B cell (primary cell): ENCODE results near the gene SLC2A6. TPM values are rescaled to one million over a fixed set of nuclear protein-coding genes. Genes with fewer than 3 reads are reported as not detected.

ENCODE experiments used
- ATAC-seq: fragments of 200-7000 bp; cut with Tn5 transposase; one replicate; pipeline ENCODE4 v1.10.0; 2021; ENCODE audit warnings: low read depth, mild to moderate bottlenecking, moderate number of reproducible peaks, moderate library complexity
- CTCF ChIA-PET: fragments of 350-600 bp; sonication (Branson Sonifier 250); formaldehyde crosslinking; loops from one replicate; lab custom pipeline; 2021; ENCODE audit warnings: antibody characterized with exemption, inconsistent platforms; lab: Charles Lee
- POLR2A ChIA-PET: fragments of 350-600 bp; sonication (Branson Sonifier 250); formaldehyde crosslinking; loops from one replicate; lab custom pipeline; 2021; ENCODE audit warnings: antibody characterized with exemption; lab: Charles Lee
- DNase-seq: peaks from one replicate; pipeline ENCODE4 v3.0.0; 2013
- H2AFZ ChIP-seq: 2 replicates; pipeline ENCODE4 v1.6.1; 2012; ENCODE audit warnings: mild to moderate bottlenecking, low read depth, low read length; ENCODE audit not compliant: insufficient read depth, poor library complexity, severe bottlenecking
- H3K27ac ChIP-seq, 2 donors: 1 replicate in 1 of 2; 2 replicates in 1 of 2; pipeline ENCODE4 v1.5.1; 2012 to 2013; ENCODE audit warnings: low read length in 2 of 2, mild to moderate bottlenecking in 2 of 2, moderate library complexity in 1 of 2
- H3K27me3 ChIP-seq, 4 experiments: fragments of 200-600 bp in 1 of 4; sonication (generic) in 1 of 4; replicated peaks in 1 of 4; 1 replicate in 2 of 4; 2 replicates in 2 of 4; pipeline versions ENCODE4 v1.6.1 to v1.7.0; 2013 to 2016; ENCODE audit warnings: low read length in 3 of 4, mild to moderate bottlenecking in 2 of 4, mixed read lengths in 1 of 4, moderate library complexity in 1 of 4; ENCODE audit not compliant: insufficient read depth in 4 of 4, control insufficient read depth in 3 of 4; ENCODE audit errors: control extremely low read depth in 1 of 4
- H3K36me3 ChIP-seq, 2 experiments: replicated peaks in 1 of 2; 1 replicate in 1 of 2; 2 replicates in 1 of 2; pipeline versions ENCODE4 v1.6.1 to v1.7.1; 2013; ENCODE audit warnings: low read length in 1 of 2; ENCODE audit not compliant: insufficient read depth in 2 of 2, control insufficient read depth in 1 of 2; ENCODE audit errors: control extremely low read depth in 1 of 2, extremely low read depth in 1 of 2
- H3K4me1 ChIP-seq, 2 donors: fragments of 200-600 bp in 1 of 2; sonication (generic) in 1 of 2; 1 replicate in 1 of 2; 2 replicates in 1 of 2; pipeline versions ENCODE4 v1.5.1 to v1.6.1; 2013 to 2017; ENCODE audit warnings: low read length in 2 of 2; ENCODE audit not compliant: control insufficient read depth in 2 of 2, insufficient read depth in 2 of 2
- H3K4me2 ChIP-seq: replicated peaks from 2 replicates; pipeline ENCODE3; 2012; ENCODE audit warnings: mild to moderate bottlenecking, low read depth, low read length; ENCODE audit not compliant: poor library complexity, severe bottlenecking
- H3K4me3 ChIP-seq, 5 experiments: fragments of 200-600 bp in 1 of 5; sonication (generic) in 1 of 5; 1 replicate in 3 of 5; 2 replicates in 2 of 5; pipeline versions ENCODE4 v1.5.1 to v1.7.0; 2011 to 2016; ENCODE audit warnings: low read length in 4 of 5, mild to moderate bottlenecking in 4 of 5, low read depth in 2 of 5, control low read depth in 1 of 5, moderate library complexity in 1 of 5; ENCODE audit not compliant: insufficient read depth in 1 of 5; ENCODE audit errors: control extremely low read depth in 1 of 5, extremely low read depth in 1 of 5
- H3K79me2 ChIP-seq: fragments of 200-600 bp; sonication (generic); one replicate; pipeline ENCODE4 v1.6.0; 2016; ENCODE audit warnings: low read length; ENCODE audit not compliant: control insufficient read depth, insufficient read depth
- H3K9ac ChIP-seq: fragments of 200-600 bp; sonication (generic); 2 replicates; pipeline ENCODE4 v1.6.1; 2017; ENCODE audit warnings: mild to moderate bottlenecking, low read length, moderate library complexity
- H3K9me3 ChIP-seq, 3 donors: one replicate each; pipeline versions ENCODE4 v1.6.1 to v1.7.1; 2013; ENCODE audit warnings: low read length in 2 of 3; ENCODE audit not compliant: control insufficient read depth in 2 of 3, insufficient read depth in 1 of 3; ENCODE audit errors: control extremely low read depth in 1 of 3
- H4K20me1 ChIP-seq: 2 replicates; pipeline ENCODE4 v1.6.0; 2012; ENCODE audit warnings: mild to moderate bottlenecking, low read length; ENCODE audit not compliant: insufficient read depth, control insufficient read depth, poor library complexity, severe bottlenecking
- H3K27ac Mint-ChIP-seq: one replicate; pipeline ENCODE4 v1.8.0; 2021; ENCODE audit warnings: mixed read lengths
- H3K27me3 Mint-ChIP-seq: one replicate; pipeline ENCODE4 v1.8.0; 2021; ENCODE audit warnings: mixed read lengths
- H3K4me1 Mint-ChIP-seq: one replicate; pipeline ENCODE4 v1.8.0; 2021; ENCODE audit warnings: mixed read lengths
- H3K4me3 Mint-ChIP-seq: one replicate; pipeline ENCODE4 v1.8.0; 2021; ENCODE audit warnings: mixed read lengths
- H3K9me3 Mint-ChIP-seq: one replicate; pipeline ENCODE4 v1.8.0; 2022; ENCODE audit warnings: mixed read lengths; ENCODE audit not compliant: insufficient read depth
- EZH2 ChIP-seq: IDR thresholded peaks from 2 replicates; pipeline ENCODE4 v1.6.1; 2012; ENCODE audit warnings: borderline replicate concordance, low read depth, mild to moderate bottlenecking, moderate library complexity, low read length; ENCODE audit not compliant: insufficient read depth, poor library complexity, severe bottlenecking
- WGBS: methylation state at CpG from one replicate; pipeline ENCODE4 v1.1.5; 2013; ENCODE audit warnings: missing lambda C conversion rate; ENCODE audit not compliant: insufficient coverage; 5-methylcytosine and 5-hydroxymethylcytosine counted together
- intact Hi-C: fragments of 100-400 bp; cut with micrococcal nuclease; formaldehyde crosslinking; loops from one replicate; pipeline ENCODE4 v1.10.0; 2022
- polyA plus RNA-seq: library from polyadenylated mRNA; depleted of rRNA; stranded (reverse); fragments of >200 nt; gene quantifications from 2 replicates; pipeline ENCODE4 v1.2.3, GENCODE V29; 2012
- total RNA-seq, 2 donors: library from RNA; stranded (reverse); fragments of 120-200 nt in 1 of 2; gene quantifications; 1 replicate in 1 of 2; 2 replicates in 1 of 2; pipeline versions ENCODE4 v1.2.3 to v1.2.4, GENCODE V29; 2013 to 2022
- TF ChIP-seq, protein P1 (sequence below): fragments of 200-600 bp; IDR thresholded peaks from one replicate; pipeline ENCODE4 v1.8.0; 2022; ENCODE audit warnings: antibody characterized with exemption, mild to moderate bottlenecking

SLC2A6 gene
- total and polyA plus RNA-seq, 2 donors (not counting 1 experiment from before 2014, with no cell fraction given) = 51.8 to 108 TPM

DNA sequence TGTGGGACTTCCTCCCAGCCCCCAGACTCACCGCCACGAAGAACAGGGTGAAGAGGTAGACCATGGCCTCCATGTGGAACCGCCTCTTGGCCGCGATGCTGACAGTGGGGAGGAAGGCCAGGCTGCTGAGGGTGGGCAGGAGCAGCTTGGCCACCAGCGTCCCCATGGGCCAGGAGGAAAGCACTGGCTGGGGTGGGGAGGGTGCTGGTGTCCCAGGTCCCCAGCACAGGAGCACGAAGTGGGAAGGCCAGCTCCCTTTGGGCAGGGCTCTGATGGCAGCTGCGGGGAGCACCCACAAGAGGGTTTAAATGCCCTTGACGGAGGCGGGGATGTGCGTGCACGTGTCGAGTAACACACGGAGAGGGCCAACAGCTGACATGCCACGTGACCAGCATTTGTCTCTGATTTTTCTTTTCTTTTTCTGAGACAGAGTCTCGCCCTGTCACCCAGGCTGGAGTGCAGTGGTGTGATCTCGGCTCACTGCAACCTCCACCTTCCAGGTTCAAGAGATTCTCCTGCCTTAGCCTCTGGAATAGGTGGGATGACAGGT is 45.9 kb upstream of the SLC2A6 start, which contains the start of gene MYMK:
Gene MYMK, minus strand, starts transcription at position 281 of the 550 bp plus-strand sequence. Its CDS starts 115 bp downstream, at position 166.
- Histone ChIP-seq H3K36me3 (no peaks in the 10 kb centered on the region), H3K27ac (no peak within 1 kb of the TSS), H3K4me3 (no peak within 1 kb of the TSS), H4K20me1 (no peaks in the 10 kb centered on the region), H3K79me2 (no peaks in the 10 kb centered on the region), H3K9ac (no peak within 1 kb of the TSS), H3K27me3 (peaks cover 0 to 16% (median 0%) of the 10 kb centered on the region in 4 experiments), H3K4me2 (no peak within 1 kb of the TSS), H3K4me1 (no peaks in the 10 kb centered on the region), H2AFZ (no peak within 1 kb of the TSS), H3K9me3 (no peaks in the 10 kb centered on the region)
- Mint-ChIP-seq H3K9me3 (no peaks in the 10 kb centered on the region), H3K27ac (no peak within 1 kb of the TSS), H3K27me3 (peaks cover 22% of the 10 kb centered on the region), H3K4me3 (no peak within 1 kb of the TSS), H3K4me1 (no peaks in the 10 kb centered on the region)
- no peak for DNase-seq
- intact Hi-C loops = no loop called here
- POLR2A ChIA-PET = no interaction called here
- TF ChIP-seq, protein P1, sequence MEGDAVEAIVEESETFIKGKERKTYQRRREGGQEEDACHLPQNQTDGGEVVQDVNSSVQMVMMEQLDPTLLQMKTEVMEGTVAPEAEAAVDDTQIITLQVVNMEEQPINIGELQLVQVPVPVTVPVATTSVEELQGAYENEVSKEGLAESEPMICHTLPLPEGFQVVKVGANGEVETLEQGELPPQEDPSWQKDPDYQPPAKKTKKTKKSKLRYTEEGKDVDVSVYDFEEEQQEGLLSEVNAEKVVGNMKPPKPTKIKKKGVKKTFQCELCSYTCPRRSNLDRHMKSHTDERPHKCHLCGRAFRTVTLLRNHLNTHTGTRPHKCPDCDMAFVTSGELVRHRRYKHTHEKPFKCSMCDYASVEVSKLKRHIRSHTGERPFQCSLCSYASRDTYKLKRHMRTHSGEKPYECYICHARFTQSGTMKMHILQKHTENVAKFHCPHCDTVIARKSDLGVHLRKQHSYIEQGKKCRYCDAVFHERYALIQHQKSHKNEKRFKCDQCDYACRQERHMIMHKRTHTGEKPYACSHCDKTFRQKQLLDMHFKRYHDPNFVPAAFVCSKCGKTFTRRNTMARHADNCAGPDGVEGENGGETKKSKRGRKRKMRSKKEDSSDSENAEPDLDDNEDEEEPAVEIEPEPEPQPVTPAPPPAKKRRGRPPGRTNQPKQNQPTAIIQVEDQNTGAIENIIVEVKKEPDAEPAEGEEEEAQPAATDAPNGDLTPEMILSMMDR = no peak
- TF ChIP-seq EZH2 = no peak
- WGBS = 90% methylated on average over 15 of the region's 17 CpGs
- ATAC-seq = no peak
- CTCF ChIA-PET = no interaction called here

GRCh38 chr9:133524146-133524545 is 45.2 kb upstream of the SLC2A6 start:
- no peaks in the 10 kb centered on the region for H3K9me3 ChIP-seq
- ATAC-seq (no peak), DNase-seq (no peak)
- H3K4me1 Mint-ChIP-seq = no peaks in the 10 kb centered on the region
- H3K4me3 Mint-ChIP-seq = no peak overlapping the region
- no peaks in the 10 kb centered on the region for H3K9me3 Mint-ChIP-seq
- no peak overlapping the region for H3K4me3 ChIP-seq
- H3K4me1 ChIP-seq = no peaks in the 10 kb centered on the region
- peaks cover 0 to 13% (median 0%) of the 10 kb centered on the region in 4 experiments for H3K27me3 ChIP-seq
- H3K79me2 ChIP-seq = no peaks in the 10 kb centered on the region
- H3K4me2 ChIP-seq = no peak overlapping the region
- peaks cover 17% of the 10 kb centered on the region for H3K27me3 Mint-ChIP-seq
- no CpG with 5 or more reads among the region's 5 CpGs for WGBS
- no peak overlapping the region for H3K27ac Mint-ChIP-seq
- H3K27ac ChIP-seq = no peak overlapping the region
- no peak overlapping the region for H3K9ac ChIP-seq
- ChIA-PET POLR2A (interaction anchor here (0.6 kb wide), 1 partner anchor 102 kb away, joined by 5 read pairs; the partner anchor contains the start of gene ADAMTS13), CTCF (no interaction called here)
- H4K20me1 ChIP-seq = no peaks in the 10 kb centered on the region
- no peak overlapping the region for H2AFZ ChIP-seq
- intact Hi-C loops = no loop called here
- TF ChIP-seq, protein P1 = no peak
- TF ChIP-seq EZH2 = no peak
- H3K36me3 ChIP-seq = no peaks in the 10 kb centered on the region
